SU-DHL-6 (cell line): ENCODE data around the gene UBAP1.

Source experiments
- H2AFZ ChIP-seq: fragments of 200-600 bp; sonication (generic); 2 replicates; pipeline ENCODE4 v1.6.1; 2014; ENCODE audit warnings: low read depth, mild to moderate bottlenecking, moderate library complexity, mixed read lengths, antibody characterized with exemption, low read length; ENCODE audit not compliant: severe bottlenecking
- H3F3A ChIP-seq: fragments of 200-600 bp; shearing (Covaris generic); 2 replicates; pipeline ENCODE4 v1.6.0; 2016; ENCODE audit warnings: antibody characterized with exemption, mild to moderate bottlenecking; ENCODE audit not compliant: insufficient read depth
- H3K27ac ChIP-seq: fragments of 200-600 bp; sonication (generic); 2 replicates; pipeline ENCODE4 v1.5.1; 2016; ENCODE audit warnings: low read depth, mild to moderate bottlenecking, low read length, moderate library complexity, mixed read lengths
- H3K27me3 ChIP-seq: fragments of 200-600 bp; sonication (generic), shearing (Covaris generic); 2 replicates; pipeline ENCODE4 v1.6.0; 2014; ENCODE audit warnings: mild to moderate bottlenecking, low read length
- H3K36me3 ChIP-seq: fragments of 200-600 bp; sonication (generic); 2 replicates; pipeline ENCODE4 v1.6.1; 2014; ENCODE audit warnings: mild to moderate bottlenecking, low read length, mixed read lengths
- H3K4me2 ChIP-seq: fragments of 300-600, 200-600 bp; shearing (Covaris generic), sonication (generic); 2 replicates; pipeline ENCODE4 v1.6.0; 2014; ENCODE audit warnings: low read length, low read depth, mild to moderate bottlenecking; ENCODE audit not compliant: poor library complexity, severe bottlenecking
- H3K4me3 ChIP-seq: fragments of 200-600 bp; sonication (generic); 2 replicates; pipeline ENCODE4 v1.5.1; 2014; ENCODE audit warnings: antibody characterized with exemption, low read length, mild to moderate bottlenecking, mixed read lengths; ENCODE audit not compliant: insufficient read depth, poor library complexity, severe bottlenecking
- H3K79me2 ChIP-seq: fragments of 200-600 bp; sonication (generic); 2 replicates; pipeline ENCODE4 v1.6.1; 2014; ENCODE audit warnings: mild to moderate bottlenecking, low read length, moderate library complexity; ENCODE audit not compliant: insufficient read depth
- H3K9ac ChIP-seq: fragments of 200-600 bp; sonication (generic); 2 replicates; pipeline ENCODE4 v1.7.0; 2014; ENCODE audit warnings: mild to moderate bottlenecking, low read length
- H3K9me2 ChIP-seq: fragments of 200-600 bp; sonication (generic); replicated peaks from 2 replicates; pipeline ENCODE4 v1.6.1; 2014; ENCODE audit warnings: low read length; ENCODE audit not compliant: insufficient read depth
- H3K9me3 ChIP-seq: fragments of 200-600 bp; sonication (generic); 2 replicates; pipeline ENCODE4 v1.6.1; 2014; ENCODE audit warnings: low read length, mixed read lengths; ENCODE audit not compliant: insufficient read depth
- H4K20me1 ChIP-seq: fragments of 200-600 bp; sonication (generic); 2 replicates; pipeline ENCODE4 v1.6.1; 2014; ENCODE audit warnings: low read depth, mild to moderate bottlenecking, antibody characterized with exemption, low read length, moderate library complexity, mixed read lengths
- CTCF ChIP-seq: fragments of 200-600 bp; sonication (generic); IDR thresholded peaks from one replicate; pipeline ENCODE4 v1.5.1; 2017; ENCODE audit warnings: antibody characterized with exemption, mild to moderate bottlenecking, low read length, moderate library complexity; ENCODE audit not compliant: insufficient read depth, poor library complexity, severe bottlenecking
- EZH2phosphoT487 ChIP-seq: fragments of 200-600 bp; sonication (generic), shearing (Covaris generic); conservative IDR thresholded peaks from 2 replicates; pipeline ENCODE4 v1.6.1; 2018; ENCODE audit warnings: mild to moderate bottlenecking, antibody characterized with exemption, low read length, moderate library complexity, mixed read lengths

UBAP1 gene

GRCh38 chr9:34256987-34257585, 78.2 kb downstream of the UBAP1 start:
- H3K9me3 ChIP-seq: no peaks in the 10 kb centered on the region
- peaks cover 12% of the 10 kb centered on the region for H3F3A ChIP-seq
- no peak overlapping the region for H3K4me2 ChIP-seq
- TF ChIP-seq CTCF: no peak
- no peak for TF ChIP-seq EZH2phosphoT487
- H3K27me3 ChIP-seq: no peaks in the 10 kb centered on the region
- no peak overlapping the region for H3K9ac ChIP-seq
- H3K9me2 ChIP-seq: no peaks in the 10 kb centered on the region
- no peak overlapping the region for H3K4me3 ChIP-seq
- H3K79me2 ChIP-seq: no peaks in the 10 kb centered on the region
- no peak overlapping the region for H2AFZ ChIP-seq
- no peaks in the 10 kb centered on the region for H4K20me1 ChIP-seq
- H3K27ac ChIP-seq: no peak overlapping the region
- H3K36me3 ChIP-seq: 0 out of 2 replicates have a peak, but pooled peaks cover 4% of the 10 kb centered on the region

DNA sequence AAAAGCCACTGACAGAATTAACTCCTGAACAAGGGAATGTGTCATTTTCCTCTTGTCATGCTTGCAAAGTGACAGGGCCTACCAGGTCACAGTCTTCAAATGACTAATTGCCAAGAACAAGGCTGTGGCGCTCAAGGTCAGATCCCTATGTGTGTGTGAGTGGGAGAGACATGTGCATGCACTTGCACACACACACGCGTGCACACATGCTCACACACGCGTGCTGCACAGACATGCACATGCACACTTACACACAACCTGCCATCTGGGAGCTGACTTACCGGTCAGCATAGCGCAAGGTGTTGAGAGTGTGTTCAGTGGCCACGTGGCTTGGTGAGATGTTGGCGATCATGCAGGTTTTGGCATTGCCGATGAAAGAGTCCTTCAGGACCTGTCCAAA, 80.5 kb downstream of the UBAP1 start:
- H3K27ac ChIP-seq: no peak overlapping the region

GRCh38 chr9:34262971-34263370, 84.1 kb downstream of the UBAP1 start:
- Histone ChIP-seq H3K79me2 (no peaks in the 10 kb centered on the region), H3K9me2 (no peaks in the 10 kb centered on the region)

More for the DNA sequence above, 80.5 kb downstream of the UBAP1 start:
- no peaks in the 10 kb centered on the region for H3K9me2 ChIP-seq
- no peaks in the 10 kb centered on the region for H3K9me3 ChIP-seq
- H4K20me1 ChIP-seq: no peaks in the 10 kb centered on the region
- 0 out of 2 replicates have a peak, but pooled peaks cover 4% of the 10 kb centered on the region for H3F3A ChIP-seq
- no peak overlapping the region for H3K4me2 ChIP-seq
- no peak overlapping the region for H3K9ac ChIP-seq
- H2AFZ ChIP-seq: no peak overlapping the region
- no peak overlapping the region for H3K4me3 ChIP-seq
- H3K27me3 ChIP-seq: no peaks in the 10 kb centered on the region
- TF ChIP-seq EZH2phosphoT487 (no peak), CTCF (no peak)
- H3K79me2 ChIP-seq: no peaks in the 10 kb centered on the region
- H3K36me3 ChIP-seq: no peaks in the 10 kb centered on the region

More at GRCh38 chr9:34262971-34263370, 84.1 kb downstream of the UBAP1 start:
- TF ChIP-seq EZH2phosphoT487 (no peak), CTCF (no peak)
- no peak overlapping the region for H3K4me2 ChIP-seq
- no peaks in the 10 kb centered on the region for H3K9me3 ChIP-seq
- no peak overlapping the region for H2AFZ ChIP-seq
- H3K27me3 ChIP-seq: no peaks in the 10 kb centered on the region
- H3F3A ChIP-seq: 0 out of 2 replicates have a peak, but pooled peaks cover 11% of the 10 kb centered on the region
- no peak overlapping the region for H3K27ac ChIP-seq
- H3K4me3 ChIP-seq: no peak overlapping the region
- no peaks in the 10 kb centered on the region for H4K20me1 ChIP-seq
- peaks cover 10% of the 10 kb centered on the region; the same call in 1 of the 2 replicates for H3K36me3 ChIP-seq
- no peak overlapping the region for H3K9ac ChIP-seq
